Choroid plexus epithelial cell (primary cell): ENCODE results near the gene COL11A2.
A peak's percentile ranks its signal among the peaks of the same experiment; 100 is the strongest.

Source experiments
- DNase-seq: peaks from one replicate; pipeline ENCODE4 v3.0.0-alpha.2; 2010; ENCODE audit warnings: low read depth
- H3K4me3 ChIP-seq: 2 replicates; pipeline ENCODE4 v1.5.1; 2011; ENCODE audit warnings: low read depth, mild to moderate bottlenecking, control low read depth, low read length, moderate library complexity
- CTCF ChIP-seq: conservative IDR thresholded peaks from 2 replicates; pipeline ENCODE4 v1.5.1; 2011; ENCODE audit warnings: low read depth, mild to moderate bottlenecking, control low read depth, inconsistent platforms, low read length, moderate library complexity

COL11A2 gene

GRCh38 chr6:33206864-33207551 lies 14.7 kb upstream of the COL11A2 start:
- DNase-seq = no peak
- TF ChIP-seq CTCF = no peak
- H3K4me3 ChIP-seq = peak overlapping the region; percentile 87

GRCh38 chr6:33206027-33206863 lies 14.0 kb upstream of the COL11A2 start:
- TF ChIP-seq CTCF = no peak
- H3K4me3 ChIP-seq = no peak overlapping the region
- no peak for DNase-seq

GRCh38 chr6:33205191-33206026 lies 13.1 kb upstream of the COL11A2 start:
- no peak for TF ChIP-seq CTCF
- H3K4me3 ChIP-seq = peak overlapping the region; percentile 78
- peak; percentile 64 for DNase-seq

DNA sequence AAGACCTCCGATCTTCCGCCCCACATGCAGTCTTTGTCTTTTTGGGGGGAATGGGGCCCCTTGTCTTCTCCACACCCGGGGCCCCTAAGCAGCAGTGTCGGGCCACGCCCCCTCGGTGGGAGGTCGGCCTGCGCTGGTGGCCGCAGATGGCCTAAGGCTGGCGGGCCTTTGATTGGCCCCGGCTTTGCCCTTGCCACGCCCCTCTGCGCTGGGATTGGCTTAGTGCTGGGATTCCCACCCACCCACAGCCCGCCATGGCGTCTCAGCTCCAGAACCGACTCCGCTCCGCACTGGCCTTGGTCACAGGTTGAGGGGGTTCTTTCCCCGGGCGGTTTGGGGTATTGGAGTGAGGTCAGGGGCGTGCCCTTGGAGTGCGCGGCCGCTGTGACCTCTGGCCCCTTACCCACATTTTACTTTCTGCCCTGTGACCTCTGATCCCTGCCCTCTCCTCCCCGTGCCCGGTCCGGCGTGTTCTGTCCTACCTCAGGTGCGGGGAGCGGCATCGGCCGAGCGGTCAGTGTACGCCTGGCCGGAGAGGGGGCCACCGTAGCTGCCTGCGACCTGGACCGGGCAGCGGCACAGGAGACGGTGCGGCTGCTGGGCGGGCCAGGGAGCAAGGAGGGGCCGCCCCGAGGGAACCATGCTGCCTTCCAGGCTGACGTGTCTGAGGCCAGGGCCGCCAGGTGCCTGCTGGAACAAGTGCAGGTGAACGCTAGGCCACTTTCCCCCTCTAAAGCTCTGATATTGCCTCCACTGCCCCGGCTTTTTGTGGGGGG lies 12.3 kb upstream of the COL11A2 start, which contains the start of gene HSD17B8:
Gene HSD17B8, plus strand, starts transcription at position 241 of the 776 bp plus-strand sequence. Its CDS starts 14 bp downstream, at position 255.
- peak; percentile 93 for DNase-seq
- peak within 1 kb of the TSS; percentile 78 for H3K4me3 ChIP-seq
- no peak for TF ChIP-seq CTCF

- no peak for TF ChIP-seq CTCF
- no peak for DNase-seq
These were observed 11.8 kb upstream of the COL11A2 start for GRCh38 chr6:33204165-33204414.

DNA sequence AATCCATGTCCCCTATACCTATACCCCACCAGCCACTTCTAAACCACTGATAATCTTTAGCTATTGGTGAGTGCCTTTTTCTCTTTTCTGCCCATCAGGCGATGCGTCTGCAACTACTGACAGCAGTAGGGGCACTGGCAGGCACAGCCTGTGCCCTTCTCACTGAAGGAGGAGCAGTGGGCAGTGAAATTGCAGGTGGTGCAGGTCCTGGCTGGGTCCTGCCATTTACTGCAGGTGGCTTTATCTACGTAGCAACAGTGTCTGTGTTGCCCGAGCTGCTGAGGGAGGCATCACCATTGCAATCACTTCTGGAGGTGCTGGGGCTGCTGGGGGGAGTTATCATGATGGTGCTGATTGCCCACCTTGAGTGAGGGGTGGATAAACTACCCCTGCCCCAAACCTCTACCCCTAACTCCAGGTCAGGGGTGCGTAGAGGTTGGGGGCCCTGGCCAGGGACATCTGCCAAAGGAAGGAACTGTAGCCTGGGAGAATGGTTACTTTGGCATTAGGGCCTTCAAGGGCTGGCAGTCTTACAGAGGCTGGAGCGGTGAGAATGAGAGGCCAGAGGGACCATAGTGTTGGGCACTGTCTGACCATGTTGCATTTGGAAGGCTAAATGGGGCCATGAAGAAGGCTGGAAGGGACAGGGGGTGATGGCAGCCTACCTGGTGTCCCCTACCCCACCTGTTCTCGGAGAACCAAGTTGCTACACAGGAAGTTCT lies 11.3 kb upstream of the COL11A2 start:
- peak overlapping the region; percentile 3 for H3K4me3 ChIP-seq
- no peak for DNase-seq
- no peak for TF ChIP-seq CTCF

More at GRCh38 chr6:33204165-33204414, 11.8 kb upstream of the COL11A2 start:
- H3K4me3 ChIP-seq = peak overlapping the region; percentile 32
